ENCODE data around the gene MYADML2.

MYADML2 gene

DNA sequence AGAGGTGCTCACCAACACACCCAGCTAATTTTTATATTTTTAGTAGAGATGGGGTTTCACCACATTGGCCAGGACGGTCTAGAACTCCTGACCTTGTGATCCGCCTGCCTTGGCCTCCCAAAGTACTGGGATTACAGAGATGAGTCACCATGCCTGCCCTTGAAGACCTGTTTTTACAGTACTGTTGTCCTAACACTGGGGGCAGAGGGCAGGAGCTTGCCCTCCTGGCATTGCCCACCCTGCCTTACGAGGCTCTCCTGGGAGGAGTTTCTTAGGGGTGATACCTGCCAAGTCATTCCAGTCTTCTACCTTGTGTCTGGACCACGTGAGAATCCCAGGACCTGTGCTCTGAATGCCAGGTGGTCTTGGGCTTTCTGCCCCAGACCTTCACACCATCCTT lies 33.1 kb upstream of the MYADML2 start:
- H3K27ac ChIP-seq (ENCODE audit: low read depth, low read length): no peak overlapping the region
- no peak overlapping the region for H2AK5ac ChIP-seq (ENCODE audit: low read length)
- H3K4me1 ChIP-seq (ENCODE audit: control insufficient read depth, low read depth, low read length): no peaks in the 10 kb centered on the region
- no peak overlapping the region for H4K8ac ChIP-seq (ENCODE audit: low read depth, low read length)
- no peak overlapping the region for H3K23ac ChIP-seq (ENCODE audit: low read length)
- no peak overlapping the region for H4K5ac ChIP-seq (ENCODE audit: low read length)
- H3K27me3 ChIP-seq (ENCODE audit: insufficient read depth, low read length, poor library complexity): no peaks in the 10 kb centered on the region
- peaks cover 2% of the 10 kb centered on the region for H3K79me2 ChIP-seq (ENCODE audit: control insufficient read depth, insufficient read depth, low read length)
- no peak overlapping the region for H3K56ac ChIP-seq (ENCODE audit: low read length)
- H3K36me3 ChIP-seq (ENCODE audit: control insufficient read depth, insufficient read depth, low read length): peaks cover 3% of the 10 kb centered on the region
- no peak overlapping the region for H3K4ac ChIP-seq (ENCODE audit: low read depth, low read length)
- H3K4me2 ChIP-seq (ENCODE audit: low read length): no peak overlapping the region
- DNase-seq: no peak
- H3K9ac ChIP-seq (ENCODE audit: low read length): no peak overlapping the region
- no peak overlapping the region for H2BK120ac ChIP-seq (ENCODE audit: low read depth, low read length)
- H2BK15ac ChIP-seq (replicated peaks; ENCODE audit: low read depth): no peak overlapping the region
- no peak overlapping the region for H3K4me3 ChIP-seq (ENCODE audit: low read length)
- no peak overlapping the region for H2BK5ac ChIP-seq (ENCODE audit: low read length)
- WGBS (ENCODE audit: extremely low coverage, insufficient coverage, low lambda C conversion rate): no CpG with 5 or more reads among the region's 4 CpGs
- H3K18ac ChIP-seq (ENCODE audit: low read length): no peak overlapping the region
- H3K79me1 ChIP-seq (ENCODE audit: low read length): peaks cover 3% of the 10 kb centered on the region

DNA sequence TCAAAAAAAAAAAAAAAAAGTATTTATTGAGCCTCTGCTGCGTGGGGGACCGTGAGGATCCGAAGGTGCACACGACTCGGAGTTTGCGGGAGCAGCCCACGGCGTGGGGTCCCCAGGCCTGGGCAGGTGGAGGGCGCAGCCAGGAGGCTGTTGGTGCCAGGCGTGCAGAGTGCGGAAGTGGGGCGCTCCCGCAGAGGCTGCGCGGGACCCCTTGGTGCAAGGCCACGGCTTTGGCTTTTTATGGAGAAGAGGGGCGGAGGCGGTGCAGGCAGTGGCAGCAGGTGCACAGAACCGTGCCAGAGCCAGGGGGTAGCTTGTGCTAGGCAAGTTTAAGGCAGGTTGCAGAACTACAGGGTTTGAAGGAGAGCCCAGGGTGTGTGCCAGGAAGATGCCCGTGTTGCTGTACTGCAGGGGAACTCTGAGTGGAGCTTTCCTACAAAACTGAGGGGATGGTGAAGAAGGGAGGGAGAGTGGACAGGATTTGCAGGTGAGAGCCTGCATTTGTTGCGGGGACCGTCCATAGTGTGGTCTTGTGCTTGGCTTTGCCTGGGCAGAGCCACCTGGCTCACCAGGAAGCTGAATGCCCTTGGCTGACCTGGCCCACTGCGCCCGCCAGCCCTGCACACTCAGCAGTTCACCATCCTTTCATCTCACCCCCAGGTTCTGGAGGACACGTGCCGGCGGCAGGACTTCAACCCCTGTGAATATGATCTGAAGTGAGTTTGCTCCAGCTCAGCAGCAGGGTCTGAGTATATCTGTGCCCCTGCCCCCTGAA lies 31.7 kb upstream of the MYADML2 start:
- H2AK5ac ChIP-seq (ENCODE audit: low read length): no peak overlapping the region
- H3K18ac ChIP-seq (ENCODE audit: low read length): no peak overlapping the region
- H2BK120ac ChIP-seq (ENCODE audit: low read depth, low read length): no peak overlapping the region
- H3K79me1 ChIP-seq (ENCODE audit: low read length): peaks cover 3% of the 10 kb centered on the region
- peaks cover 2% of the 10 kb centered on the region for H3K79me2 ChIP-seq (ENCODE audit: control insufficient read depth, insufficient read depth, low read length)
- H3K4me3 ChIP-seq (ENCODE audit: low read length): no peak overlapping the region
- H4K5ac ChIP-seq (ENCODE audit: low read length): no peak overlapping the region
- no peak overlapping the region for H3K4me2 ChIP-seq (ENCODE audit: low read length)
- DNase-seq: no peak
- H2BK15ac ChIP-seq (replicated peaks; ENCODE audit: low read depth): no peak overlapping the region
- no peak overlapping the region for H2BK5ac ChIP-seq (ENCODE audit: low read length)
- H3K36me3 ChIP-seq (ENCODE audit: control insufficient read depth, insufficient read depth, low read length): no peaks in the 10 kb centered on the region
- WGBS (ENCODE audit: extremely low coverage, insufficient coverage, low lambda C conversion rate): no CpG with 5 or more reads among the region's 27 CpGs
- no peak overlapping the region for H4K8ac ChIP-seq (ENCODE audit: low read depth, low read length)
- no peaks in the 10 kb centered on the region for H3K4me1 ChIP-seq (ENCODE audit: control insufficient read depth, low read depth, low read length)
- no peak overlapping the region for H3K4ac ChIP-seq (ENCODE audit: low read depth, low read length)
- no peaks in the 10 kb centered on the region for H3K27me3 ChIP-seq (ENCODE audit: insufficient read depth, low read length, poor library complexity)
- H3K9ac ChIP-seq (ENCODE audit: low read length): no peak overlapping the region
- no peak overlapping the region for H3K56ac ChIP-seq (ENCODE audit: low read length)
- no peak overlapping the region for H3K23ac ChIP-seq (ENCODE audit: low read length)
- H3K27ac ChIP-seq (ENCODE audit: low read depth, low read length): no peak overlapping the region

DNA sequence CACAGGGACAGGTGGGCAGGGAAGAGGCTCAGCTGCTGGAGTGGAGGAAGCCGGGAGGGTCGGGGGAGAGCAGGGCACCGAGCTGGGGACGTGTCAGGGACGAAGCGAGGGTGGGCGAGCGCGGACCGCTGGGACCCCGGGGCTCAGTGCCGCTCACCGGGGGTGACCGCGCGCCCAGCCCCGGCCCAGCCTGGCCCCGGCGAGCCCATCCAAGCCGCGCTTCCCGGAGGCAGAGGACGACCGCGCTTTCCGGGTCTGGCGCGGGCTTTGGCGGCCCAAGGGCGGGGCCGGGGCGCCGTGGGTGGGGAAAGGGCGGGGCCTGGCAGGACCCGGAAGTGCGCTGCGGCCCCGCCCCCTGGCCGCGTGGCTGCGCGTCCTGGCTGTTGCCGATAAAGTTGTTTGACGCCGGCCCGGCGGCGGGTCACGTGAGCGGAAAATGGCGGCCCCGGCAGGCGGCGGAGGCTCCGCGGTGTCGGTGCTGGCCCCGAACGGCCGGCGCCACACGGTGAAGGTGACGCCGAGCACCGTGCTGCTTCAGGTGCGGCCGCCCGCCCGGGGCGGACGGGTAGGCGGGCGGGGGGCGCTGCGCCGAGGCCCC lies 30.3 kb upstream of the MYADML2 start, which contains the start of gene ASPSCR1:
Gene ASPSCR1 (plus strand): TSS at position 419 of the 598 bp plus-strand sequence. CDS start 18 bp downstream, at position 437.
- Histone ChIP-seq H3K4me3 (ENCODE audit: low read length) (peak within 1 kb of the TSS; percentile 71), H3K18ac (ENCODE audit: low read length) (peak within 1 kb of the TSS; percentile 93), H4K5ac (ENCODE audit: low read length) (no peak within 1 kb of the TSS), H3K56ac (ENCODE audit: low read length) (peak within 1 kb of the TSS; percentile 98), H3K79me2 (ENCODE audit: control insufficient read depth, insufficient read depth, low read length) (peaks cover 2% of the 10 kb centered on the region), H3K27ac (ENCODE audit: low read depth, low read length) (peak within 1 kb of the TSS; percentile 51), H3K27me3 (ENCODE audit: insufficient read depth, low read length, poor library complexity) (no peaks in the 10 kb centered on the region), H2BK5ac (ENCODE audit: low read length) (no peak within 1 kb of the TSS), H2AK5ac (ENCODE audit: low read length) (peak within 1 kb of the TSS; percentile 38), H3K9ac (ENCODE audit: low read length) (peak within 1 kb of the TSS; percentile 88), H3K23ac (ENCODE audit: low read length) (peak within 1 kb of the TSS; percentile 100), H2BK120ac (ENCODE audit: low read depth, low read length) (peak within 1 kb of the TSS; percentile 0), H2BK15ac (replicated peaks; ENCODE audit: low read depth) (no peak within 1 kb of the TSS), H3K4ac (ENCODE audit: low read depth, low read length) (peak within 1 kb of the TSS; percentile 84), H3K4me2 (ENCODE audit: low read length) (peak within 1 kb of the TSS; percentile 92), H3K36me3 (ENCODE audit: control insufficient read depth, insufficient read depth, low read length) (no peaks in the 10 kb centered on the region), H3K79me1 (ENCODE audit: low read length) (peaks cover 3% of the 10 kb centered on the region), H4K8ac (ENCODE audit: low read depth, low read length) (no peak within 1 kb of the TSS), H3K4me1 (ENCODE audit: control insufficient read depth, low read depth, low read length) (no peaks in the 10 kb centered on the region)
- peak; percentile 93 for DNase-seq
- WGBS (ENCODE audit: extremely low coverage, insufficient coverage, low lambda C conversion rate): no CpG with 5 or more reads among the region's 76 CpGs

DNA sequence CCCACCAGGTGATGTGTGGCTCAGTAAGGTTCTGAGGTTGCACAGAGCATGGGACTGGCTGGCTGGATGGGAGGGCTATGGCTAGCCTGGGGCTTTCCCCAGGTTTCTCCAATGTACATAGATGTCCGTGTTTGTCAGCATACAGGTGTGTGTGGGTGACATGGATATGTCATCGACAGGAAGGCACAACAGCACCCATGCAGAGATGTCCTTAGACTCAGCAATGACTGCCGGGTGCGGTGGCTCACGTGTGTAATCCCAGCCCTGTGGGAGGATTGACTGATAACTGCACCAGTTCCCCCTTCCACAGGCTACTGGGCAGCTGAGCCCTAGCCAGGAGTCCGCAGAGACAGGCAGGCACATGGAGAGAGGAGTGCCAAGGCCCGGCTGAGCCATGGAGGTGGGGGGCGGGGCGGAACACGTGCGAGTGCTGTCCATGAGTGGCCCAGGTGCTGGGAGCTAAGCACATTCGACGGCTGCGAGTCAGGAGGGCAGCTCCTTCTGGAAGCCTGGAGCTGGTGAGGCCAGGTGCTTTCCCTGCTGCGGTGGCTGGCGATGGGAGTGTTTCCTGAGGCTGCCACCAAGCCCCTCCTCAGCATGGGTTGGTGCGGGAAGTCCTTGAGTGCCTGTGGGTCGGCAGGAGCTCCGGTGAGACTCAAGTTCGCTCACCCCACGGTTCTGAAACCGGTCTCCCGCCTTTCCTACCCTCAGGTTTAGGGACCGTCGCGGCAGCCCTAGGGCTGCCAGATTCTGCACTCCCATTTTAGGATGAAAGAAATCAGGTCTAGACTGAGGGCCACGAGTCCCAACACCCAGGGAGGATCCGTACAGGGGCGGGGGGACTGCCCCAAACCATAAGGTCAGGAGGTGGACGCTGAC lies 29.5 kb upstream of the MYADML2 start:
- H3K4me1 ChIP-seq (ENCODE audit: control insufficient read depth, low read depth, low read length): no peaks in the 10 kb centered on the region
- no CpG with 5 or more reads among the region's 30 CpGs for WGBS (ENCODE audit: extremely low coverage, insufficient coverage, low lambda C conversion rate)
- DNase-seq: peak; percentile 70

DNA sequence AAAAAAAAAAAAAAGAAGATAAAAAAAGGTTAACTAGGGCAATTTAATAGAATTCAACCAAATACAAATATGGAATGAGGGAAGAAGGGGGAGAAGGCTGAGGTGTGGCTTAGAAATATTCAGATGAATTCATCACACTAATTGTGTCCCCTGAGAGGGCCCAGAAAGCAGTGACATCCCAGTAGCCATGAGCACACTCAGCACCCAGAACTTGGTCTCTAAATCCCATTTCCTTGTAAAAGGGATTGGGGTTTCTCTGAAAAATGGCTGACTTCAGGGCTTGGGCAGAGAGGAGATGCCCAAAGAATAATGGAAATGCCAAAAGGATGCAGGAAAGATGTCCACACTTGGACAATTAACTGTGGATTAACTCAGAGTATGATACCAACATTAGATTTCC lies 26.4 kb upstream of the MYADML2 start:
- Histone ChIP-seq H2AK5ac (ENCODE audit: low read length) (no peak overlapping the region), H3K27ac (ENCODE audit: low read depth, low read length) (no peak overlapping the region), H4K5ac (ENCODE audit: low read length) (no peak overlapping the region)

More for the DNA sequence above, 29.5 kb upstream of the MYADML2 start:
- Histone ChIP-seq H3K4ac (ENCODE audit: low read depth, low read length) (peak overlapping the region; percentile 28), H3K79me1 (ENCODE audit: low read length) (peaks cover 3% of the 10 kb centered on the region), H3K23ac (ENCODE audit: low read length) (peak overlapping the region; percentile 89), H3K27ac (ENCODE audit: low read depth, low read length) (no peak overlapping the region), H3K4me3 (ENCODE audit: low read length) (peak overlapping the region; percentile 38), H4K8ac (ENCODE audit: low read depth, low read length) (no peak overlapping the region), H3K4me2 (ENCODE audit: low read length) (peak overlapping the region; percentile 92), H3K36me3 (ENCODE audit: control insufficient read depth, insufficient read depth, low read length) (no peaks in the 10 kb centered on the region), H3K56ac (ENCODE audit: low read length) (peak overlapping the region; percentile 98), H2BK15ac (replicated peaks; ENCODE audit: low read depth) (no peak overlapping the region), H2AK5ac (ENCODE audit: low read length) (peak overlapping the region; percentile 38), H2BK5ac (ENCODE audit: low read length) (no peak overlapping the region), H4K5ac (ENCODE audit: low read length) (no peak overlapping the region), H3K79me2 (ENCODE audit: control insufficient read depth, insufficient read depth, low read length) (peaks cover 2% of the 10 kb centered on the region), H3K18ac (ENCODE audit: low read length) (peak overlapping the region; percentile 69), H3K27me3 (ENCODE audit: insufficient read depth, low read length, poor library complexity) (no peaks in the 10 kb centered on the region), H2BK120ac (ENCODE audit: low read depth, low read length) (peak overlapping the region; percentile 0), H3K9ac (ENCODE audit: low read length) (peak overlapping the region; percentile 88)

More for the DNA sequence above, 26.4 kb upstream of the MYADML2 start:
- Histone ChIP-seq H3K4me3 (ENCODE audit: low read length) (no peak overlapping the region), H2BK120ac (ENCODE audit: low read depth, low read length) (no peak overlapping the region), H3K4me1 (ENCODE audit: control insufficient read depth, low read depth, low read length) (no peaks in the 10 kb centered on the region), H3K79me2 (ENCODE audit: control insufficient read depth, insufficient read depth, low read length) (no peaks in the 10 kb centered on the region), H3K23ac (ENCODE audit: low read length) (no peak overlapping the region), H3K4me2 (ENCODE audit: low read length) (no peak overlapping the region), H3K9ac (ENCODE audit: low read length) (no peak overlapping the region), H2BK5ac (ENCODE audit: low read length) (no peak overlapping the region), H3K79me1 (ENCODE audit: low read length) (no peaks in the 10 kb centered on the region), H3K4ac (ENCODE audit: low read depth, low read length) (no peak overlapping the region), H3K18ac (ENCODE audit: low read length) (no peak overlapping the region), H3K36me3 (ENCODE audit: control insufficient read depth, insufficient read depth, low read length) (no peaks in the 10 kb centered on the region), H2BK15ac (replicated peaks; ENCODE audit: low read depth) (no peak overlapping the region), H3K27me3 (ENCODE audit: insufficient read depth, low read length, poor library complexity) (no peaks in the 10 kb centered on the region), H3K56ac (ENCODE audit: low read length) (no peak overlapping the region), H4K8ac (ENCODE audit: low read depth, low read length) (no peak overlapping the region)
- DNase-seq: no peak
